Mammary epithelial cell (primary cell): ENCODE measurements around the gene MPV17.
"Not testable (repeated sequence)": the region's sequence is repeated elsewhere in the genome, so short reads cannot be mapped to it uniquely, and the experiment has no call there.

Experiments used
- CTCF ChIP-seq, 2 donors: IDR thresholded peaks in 1 of 2; conservative IDR thresholded peaks in 1 of 2; 2 replicates each; pipeline ENCODE4 v1.5.1; 2011 to 2012; ENCODE audit warnings: inconsistent platforms in 2 of 2, low read length in 2 of 2, mild to moderate bottlenecking in 2 of 2, control low read depth in 1 of 2, low read depth in 1 of 2; ENCODE audit not compliant: insufficient read depth in 1 of 2; ENCODE audit errors: extremely low read depth in 1 of 2
- EZH2 ChIP-seq: IDR thresholded peaks from 2 replicates; pipeline ENCODE4 v1.6.1; 2012; ENCODE audit warnings: low read length, inconsistent platforms, borderline replicate concordance

GRCh38 chr2:27300606-27301005 lies 22.3 kb downstream of the MPV17 start:
- not testable (repeated sequence) for TF ChIP-seq EZH2; CTCF (conservative IDR thresholded peaks at IDR 0.05 in 1 of 2, IDR thresholded peaks at IDR 0.05 in 1 of 2; ENCODE audit: extremely low read depth in 1 of 2, insufficient read depth in 1 of 2, low read depth in 1 of 2, low read length in 2 of 2)
